Neutrophil (primary cell): Measurements from ENCODE around the gene KCNAB2.

Experiments used
- H3K27ac ChIP-seq: fragments of 200-600 bp; sonication (generic); 2 replicates; pipeline ENCODE4 v1.5.1; 2016; ENCODE audit warnings: mild to moderate bottlenecking, moderate library complexity
- H3K27me3 ChIP-seq: fragments of 200-600 bp; sonication (generic); 2 replicates; pipeline ENCODE4 v1.6.0; 2016; ENCODE audit warnings: mild to moderate bottlenecking
- H3K36me3 ChIP-seq: fragments of 200-600 bp; sonication (generic); 2 replicates; pipeline ENCODE4 v1.5.1; 2017
- H3K4me1 ChIP-seq, 2 experiments: fragments of 200-600 bp in 1 of 2; sonication (generic) in 1 of 2; 1 replicate in 1 of 2; 2 replicates in 1 of 2; pipeline versions ENCODE4 v1.5.1 to v1.6.1; 2013 to 2016; ENCODE audit warnings: low read depth in 1 of 2, low read length in 1 of 2, mild to moderate bottlenecking in 1 of 2, moderate library complexity in 1 of 2; ENCODE audit not compliant: control insufficient read depth in 1 of 2, insufficient read depth in 1 of 2
- H3K4me3 ChIP-seq, 2 experiments: fragments of 200-600 bp in 1 of 2; sonication (generic) in 1 of 2; 1 replicate in 1 of 2; 2 replicates in 1 of 2; pipeline ENCODE4 v1.5.1; 2013 to 2016; ENCODE audit warnings: low read depth in 1 of 2, low read length in 1 of 2, mild to moderate bottlenecking in 1 of 2, moderate library complexity in 1 of 2
- H3K9me3 ChIP-seq: fragments of 200-600 bp; sonication (generic); 2 replicates; pipeline ENCODE4 v1.5.1; 2016
- TF ChIP-seq, protein P1 (sequence below): fragments of 200-600 bp; sonication (generic); IDR thresholded peaks from 2 replicates; pipeline ENCODE4 v1.5.1; 2016; ENCODE audit warnings: antibody characterized with exemption

The KCNAB2 gene

DNA sequence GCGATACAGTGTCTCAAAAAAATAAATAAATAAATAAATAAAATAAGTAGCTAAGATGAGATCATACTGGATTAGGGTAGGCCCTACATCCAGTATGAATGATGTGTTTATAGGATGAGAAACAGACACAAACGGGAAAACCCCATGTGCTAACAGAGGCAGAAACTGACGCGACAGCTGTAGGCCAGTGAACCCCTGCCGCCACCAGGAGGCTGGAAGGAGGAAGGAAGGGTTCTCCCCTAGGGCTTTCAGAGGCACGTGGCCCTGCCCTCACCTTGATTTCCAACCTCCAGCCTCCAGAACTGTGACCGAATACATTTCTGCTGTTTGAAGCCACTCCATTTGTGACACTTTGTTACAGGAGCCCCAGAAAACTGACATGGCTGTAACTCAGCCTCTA lies 95.9 kb downstream of the KCNAB2 start:
- Histone ChIP-seq H3K27ac (no peak overlapping the region), H3K4me3 (no peak overlapping the region), H3K4me1 (no peaks in the 10 kb centered on the region), H3K36me3 (no peaks in the 10 kb centered on the region), H3K9me3 (no peaks in the 10 kb centered on the region), H3K27me3 (peaks cover 19% of the 10 kb centered on the region)
- TF ChIP-seq, protein P1, sequence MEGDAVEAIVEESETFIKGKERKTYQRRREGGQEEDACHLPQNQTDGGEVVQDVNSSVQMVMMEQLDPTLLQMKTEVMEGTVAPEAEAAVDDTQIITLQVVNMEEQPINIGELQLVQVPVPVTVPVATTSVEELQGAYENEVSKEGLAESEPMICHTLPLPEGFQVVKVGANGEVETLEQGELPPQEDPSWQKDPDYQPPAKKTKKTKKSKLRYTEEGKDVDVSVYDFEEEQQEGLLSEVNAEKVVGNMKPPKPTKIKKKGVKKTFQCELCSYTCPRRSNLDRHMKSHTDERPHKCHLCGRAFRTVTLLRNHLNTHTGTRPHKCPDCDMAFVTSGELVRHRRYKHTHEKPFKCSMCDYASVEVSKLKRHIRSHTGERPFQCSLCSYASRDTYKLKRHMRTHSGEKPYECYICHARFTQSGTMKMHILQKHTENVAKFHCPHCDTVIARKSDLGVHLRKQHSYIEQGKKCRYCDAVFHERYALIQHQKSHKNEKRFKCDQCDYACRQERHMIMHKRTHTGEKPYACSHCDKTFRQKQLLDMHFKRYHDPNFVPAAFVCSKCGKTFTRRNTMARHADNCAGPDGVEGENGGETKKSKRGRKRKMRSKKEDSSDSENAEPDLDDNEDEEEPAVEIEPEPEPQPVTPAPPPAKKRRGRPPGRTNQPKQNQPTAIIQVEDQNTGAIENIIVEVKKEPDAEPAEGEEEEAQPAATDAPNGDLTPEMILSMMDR = no peak

DNA sequence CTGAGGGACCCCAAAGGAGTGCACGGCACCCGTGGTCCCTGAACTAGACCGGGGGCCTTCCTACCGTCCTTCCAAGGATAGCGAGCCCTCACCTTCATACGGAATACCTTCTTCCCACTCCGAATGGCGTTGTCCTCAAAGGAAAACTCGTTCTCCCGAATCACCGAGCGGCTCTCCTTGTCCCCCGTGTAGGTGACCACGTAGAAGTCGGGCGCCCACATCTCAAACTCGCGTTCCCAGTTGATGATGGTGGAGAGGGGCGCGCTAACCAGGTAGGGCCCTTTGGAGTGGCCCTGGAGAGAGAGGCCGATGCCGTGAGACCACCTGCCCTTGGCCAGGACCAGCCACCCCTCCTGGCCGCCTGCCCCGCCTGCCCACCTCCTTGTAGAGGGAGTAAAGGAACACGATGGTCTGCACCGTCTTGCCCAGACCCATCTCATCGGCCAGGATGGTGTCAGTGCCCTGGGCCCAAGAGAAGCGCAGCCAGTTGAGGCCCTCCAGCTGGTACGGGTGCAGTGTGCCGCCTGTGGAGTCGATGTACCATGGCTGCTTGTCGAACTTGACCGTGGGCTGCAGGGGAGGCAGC lies 96.4 kb downstream of the KCNAB2 start:
- Histone ChIP-seq H3K4me3 (no peak overlapping the region), H3K9me3 (no peaks in the 10 kb centered on the region), H3K4me1 (no peaks in the 10 kb centered on the region), H3K27me3 (peaks cover 24% of the 10 kb centered on the region), H3K36me3 (no peaks in the 10 kb centered on the region), H3K27ac (no peak overlapping the region)
- TF ChIP-seq, protein P1 = no peak

DNA sequence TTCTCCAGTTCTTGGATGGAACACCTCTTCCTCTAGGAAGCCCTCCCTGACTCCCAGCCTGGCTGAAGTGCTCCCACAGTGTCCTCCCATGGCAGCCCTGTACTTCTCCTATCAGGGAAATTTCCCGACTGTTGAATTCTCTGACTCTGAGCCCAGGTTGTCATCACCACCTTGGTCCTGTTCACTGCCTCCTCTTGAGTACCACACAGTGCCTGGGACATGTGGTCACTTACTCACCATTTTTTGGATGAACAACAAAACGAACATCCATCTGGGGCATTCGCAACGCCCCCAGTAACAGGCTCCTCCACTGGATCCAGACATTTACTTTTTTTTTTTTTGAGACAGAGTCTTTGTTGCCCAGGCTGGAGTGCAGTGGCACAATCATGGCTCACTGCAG lies 97.0 kb downstream of the KCNAB2 start:
- Histone ChIP-seq H3K27me3 (peaks cover 30% of the 10 kb centered on the region), H3K36me3 (no peaks in the 10 kb centered on the region), H3K4me3 (no peak overlapping the region), H3K4me1 (no peaks in the 10 kb centered on the region), H3K9me3 (no peaks in the 10 kb centered on the region), H3K27ac (no peak overlapping the region)
- TF ChIP-seq, protein P1 = no peak

DNA sequence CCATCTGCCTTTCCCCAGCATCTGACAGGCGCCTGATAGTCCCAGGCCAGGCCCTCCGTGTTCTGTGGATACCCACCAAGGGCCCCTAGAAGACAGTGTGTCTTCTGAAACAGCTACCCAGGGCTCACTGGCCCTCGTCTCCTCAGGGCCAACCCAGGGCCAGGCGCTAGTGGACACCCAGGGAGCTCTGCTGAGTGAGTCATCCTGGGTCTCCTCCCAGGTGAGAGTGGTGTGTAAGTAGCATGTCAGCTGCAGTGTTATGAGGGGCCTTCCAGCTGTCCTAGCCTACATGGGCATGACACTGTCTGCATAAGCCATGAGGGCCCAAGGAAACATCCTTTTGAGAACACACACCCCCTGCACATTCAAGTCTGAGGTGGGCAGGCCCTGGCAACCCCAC lies 97.7 kb downstream of the KCNAB2 start:
- TF ChIP-seq, protein P1 = no peak
- Histone ChIP-seq H3K4me1 (peaks cover 1 to 2% of the 10 kb centered on the region in 2 experiments), H3K27me3 (peaks cover 30% of the 10 kb centered on the region), H3K36me3 (no peaks in the 10 kb centered on the region), H3K27ac (no peak overlapping the region), H3K4me3 (no peak overlapping the region), H3K9me3 (no peaks in the 10 kb centered on the region)

DNA sequence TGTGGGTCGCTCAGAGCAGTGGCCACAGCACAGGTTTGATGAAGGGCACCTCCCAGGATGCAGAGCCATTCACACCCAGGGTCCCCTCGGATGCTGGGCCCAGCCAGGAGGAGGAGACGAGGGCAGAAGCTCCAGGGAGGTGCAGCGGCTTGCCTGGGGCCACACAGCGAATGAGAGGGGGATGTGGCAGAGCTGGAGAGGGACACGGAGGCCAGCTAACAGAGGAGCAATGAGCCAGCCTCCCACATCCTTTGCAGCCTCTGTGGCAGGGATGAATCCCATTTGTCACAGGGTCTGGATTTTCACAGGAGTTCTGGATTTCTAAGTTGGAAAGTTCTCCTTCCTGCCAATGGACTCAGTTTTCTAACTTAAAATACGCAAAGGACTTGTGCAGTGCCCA lies 98.5 kb downstream of the KCNAB2 start:
- TF ChIP-seq, protein P1 = no peak
- Histone ChIP-seq H3K36me3 (no peaks in the 10 kb centered on the region), H3K4me1 (peaks cover 2 to 4% of the 10 kb centered on the region in 2 experiments), H3K4me3 (no peak overlapping the region), H3K9me3 (no peaks in the 10 kb centered on the region), H3K27ac (no peak overlapping the region), H3K27me3 (peaks cover 30% of the 10 kb centered on the region)
